ENCODE measurements around the gene ZNF763. TPM values are rescaled to one million over a fixed set of nuclear protein-coding genes. Genes with fewer than 3 reads are reported as not detected.
"Not testable (repeated sequence)": the region's sequence is repeated elsewhere in the genome, so short reads cannot be mapped to it uniquely, and the experiment has no call there.

The ZNF763 gene
- polyA plus RNA-seq, 12 donors, result 1.2 to 4.2 (median 2.2) TPM; not detected in 2

- DNase-seq, result no peak
Observed at GRCh38 chr19:11970174-11970573, 5.3 kb downstream of the ZNF763 start.

GRCh38 chr19:11971041-11971440 is 6.2 kb downstream of the ZNF763 start:
- DNase-seq, result no peak

DNA sequence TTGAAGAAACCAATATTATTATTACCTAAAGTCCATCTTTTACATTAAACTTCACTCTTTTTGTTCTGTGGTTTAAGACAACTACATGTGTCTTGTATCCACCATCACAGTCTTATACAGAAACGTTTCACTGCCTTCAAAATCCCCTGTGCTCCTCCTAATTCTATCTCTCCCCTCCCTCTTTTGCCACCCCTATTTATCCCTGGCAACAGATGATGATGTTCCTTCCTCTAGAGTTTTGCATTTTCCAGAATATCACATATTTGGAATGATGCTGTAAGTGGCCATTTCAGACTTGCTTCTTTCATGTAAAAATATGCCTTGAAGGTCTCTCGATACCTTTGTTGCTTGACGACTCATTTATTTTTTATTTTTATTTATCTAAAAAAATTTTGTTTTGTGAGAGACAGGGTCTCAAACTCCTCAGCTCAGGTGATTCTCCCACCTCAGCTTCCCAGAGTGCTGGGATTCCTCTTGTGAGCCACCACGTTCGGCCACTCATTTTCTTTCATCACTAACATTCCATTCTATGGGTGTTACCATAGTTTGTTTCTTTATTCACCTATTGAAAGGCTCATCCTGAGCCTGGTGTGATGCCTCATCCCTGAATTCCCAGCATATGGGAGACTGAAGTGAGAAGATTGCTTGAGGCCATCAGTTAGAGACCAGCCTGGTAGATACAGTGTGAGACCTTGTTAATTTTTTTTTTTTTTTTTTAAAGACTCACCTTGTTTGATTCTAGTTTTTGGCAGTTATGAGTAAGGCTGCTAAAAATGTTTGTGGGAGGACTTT is 8.4 kb downstream of the ZNF763 start:
- DNase-seq, result no peak

DNA sequence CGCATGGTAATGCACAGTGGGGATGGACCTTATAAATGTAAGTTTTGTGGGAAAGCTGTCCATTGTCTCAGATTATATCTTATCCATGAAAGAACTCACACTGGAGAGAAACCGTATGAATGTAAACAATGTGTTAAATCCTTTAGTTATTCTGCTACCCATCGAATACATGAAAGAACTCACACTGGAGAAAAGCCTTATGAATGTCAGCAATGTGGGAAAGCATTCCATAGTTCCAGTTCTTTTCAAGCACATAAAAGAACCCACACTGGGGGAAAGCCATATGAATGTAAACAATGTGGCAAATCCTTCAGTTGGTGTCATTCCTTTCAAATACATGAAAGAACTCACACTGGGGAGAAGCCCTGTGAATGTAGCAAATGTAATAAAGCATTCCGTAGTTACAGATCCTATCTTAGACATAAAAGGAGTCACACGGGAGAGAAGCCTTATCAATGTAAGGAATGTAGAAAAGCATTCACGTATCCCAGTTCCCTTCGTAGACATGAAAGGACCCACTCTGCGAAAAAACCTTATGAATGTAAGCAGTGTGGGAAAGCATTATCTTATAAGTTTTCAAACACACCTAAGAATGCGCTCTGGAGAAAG is 13.8 kb downstream of the ZNF763 start:
- DNase-seq, result no peak

GRCh38 chr19:11979527-11979926 is 14.7 kb downstream of the ZNF763 start:
- DNase-seq, result no peak

DNA sequence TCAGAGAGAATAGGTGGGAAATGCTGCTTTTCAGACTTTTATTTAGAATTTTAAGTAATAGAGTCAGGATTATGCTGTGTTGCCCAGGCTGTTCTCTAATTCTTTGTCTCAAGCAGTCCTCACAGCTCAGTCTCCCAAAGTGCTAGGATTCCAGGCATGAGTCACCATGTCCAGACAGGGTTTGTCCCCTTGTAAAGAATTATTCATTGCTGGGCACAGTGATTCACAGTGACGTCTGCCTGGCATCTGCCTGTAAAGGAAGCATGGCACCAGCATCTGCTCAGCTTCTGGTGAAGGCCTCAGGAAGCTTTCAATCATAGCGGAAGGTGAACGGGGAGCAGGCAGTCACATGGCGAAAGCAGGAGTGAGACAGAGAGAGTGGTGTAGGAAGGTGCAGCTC is 17.7 kb downstream of the ZNF763 start:
- DNase-seq, result no peak

DNA sequence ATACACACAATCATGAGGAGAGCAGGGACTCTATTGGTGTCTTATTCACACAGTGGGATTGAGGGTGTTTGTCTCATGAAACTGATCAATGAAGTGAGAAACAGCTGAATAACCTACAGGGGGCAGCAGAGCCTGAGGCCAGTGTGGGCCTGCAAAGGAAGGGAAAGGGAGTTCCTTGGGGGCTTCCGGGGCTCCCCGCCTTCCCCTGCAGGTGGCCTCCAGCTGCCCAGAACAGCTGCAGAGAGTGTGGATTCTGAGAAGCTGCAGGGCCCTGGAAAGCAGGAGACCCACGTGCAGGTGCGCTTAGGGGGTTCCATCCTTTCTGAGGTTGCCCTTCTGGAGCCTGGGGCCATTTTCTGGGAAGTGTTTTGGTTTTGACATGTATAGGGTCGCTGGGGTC is 20.1 kb downstream of the ZNF763 start:
- no peak for DNase-seq

DNA sequence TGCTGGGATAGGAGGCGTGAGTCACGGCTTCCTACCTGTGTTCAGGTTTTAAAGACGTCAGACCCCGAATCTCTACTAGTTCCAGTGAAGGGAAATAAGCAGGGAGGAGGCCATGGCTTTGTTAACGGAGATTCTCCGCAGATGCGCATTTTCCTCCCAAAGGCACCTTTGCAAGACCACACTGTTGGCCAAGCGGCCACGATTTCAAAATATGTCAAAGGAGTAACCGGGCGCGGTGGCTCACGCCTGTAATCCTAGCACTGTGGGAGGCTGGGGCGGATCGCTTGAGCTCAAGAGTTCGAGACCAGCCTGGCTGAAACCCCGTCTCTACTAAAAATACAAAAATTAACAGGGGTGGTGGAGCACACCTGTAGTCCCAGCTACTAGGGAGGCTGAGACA is 21.9 kb downstream of the ZNF763 start:
- DNase-seq, result no peak

GRCh38 chr19:11987405-11988281 is 22.8 kb downstream of the ZNF763 start:
- peak; percentile 90 for DNase-seq

GRCh38 chr19:11989112-11989456 is 24.2 kb downstream of the ZNF763 start:
- no peak for DNase-seq

DNA sequence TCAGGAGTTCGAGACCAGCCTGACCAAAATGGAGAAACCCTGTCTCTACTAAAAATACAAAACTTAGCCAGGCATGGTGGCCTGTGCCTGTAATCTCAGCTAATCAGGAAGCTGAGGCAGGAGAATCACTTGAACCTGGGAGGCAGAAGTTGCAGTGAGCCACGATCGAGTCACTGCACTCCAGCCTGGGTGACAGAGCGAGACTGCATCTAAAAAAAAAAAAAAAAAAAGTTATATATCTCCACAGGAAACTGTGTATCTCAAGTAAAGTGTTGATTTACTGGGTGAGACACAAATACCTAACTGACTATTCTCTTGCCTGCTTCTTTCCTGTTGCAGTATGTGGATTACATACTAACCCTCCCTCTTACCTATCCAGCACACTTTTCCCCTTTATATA is 27.1 kb downstream of the ZNF763 start:
- DNase-seq, result not testable (repeated sequence)

DNA sequence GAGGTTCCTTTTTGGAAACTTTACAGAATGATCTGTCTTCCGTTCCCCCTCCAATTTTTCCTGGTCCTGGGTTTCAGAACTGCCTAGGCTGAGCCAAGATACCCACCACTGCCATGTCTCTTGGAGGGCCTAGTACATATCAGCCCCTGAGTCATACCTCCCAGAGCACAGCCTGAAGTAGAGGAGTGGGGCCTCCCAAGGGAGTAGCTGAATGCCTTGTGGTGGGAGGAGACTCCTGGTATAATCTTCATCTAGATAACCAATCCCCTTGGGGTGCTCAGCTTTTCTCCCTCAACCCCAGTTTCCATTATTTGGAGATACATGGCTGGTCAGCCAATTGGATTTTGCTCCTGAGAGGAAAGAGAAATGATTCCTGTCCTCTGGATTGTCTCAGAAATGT is 30.3 kb downstream of the ZNF763 start:
- no peak for DNase-seq

DNA sequence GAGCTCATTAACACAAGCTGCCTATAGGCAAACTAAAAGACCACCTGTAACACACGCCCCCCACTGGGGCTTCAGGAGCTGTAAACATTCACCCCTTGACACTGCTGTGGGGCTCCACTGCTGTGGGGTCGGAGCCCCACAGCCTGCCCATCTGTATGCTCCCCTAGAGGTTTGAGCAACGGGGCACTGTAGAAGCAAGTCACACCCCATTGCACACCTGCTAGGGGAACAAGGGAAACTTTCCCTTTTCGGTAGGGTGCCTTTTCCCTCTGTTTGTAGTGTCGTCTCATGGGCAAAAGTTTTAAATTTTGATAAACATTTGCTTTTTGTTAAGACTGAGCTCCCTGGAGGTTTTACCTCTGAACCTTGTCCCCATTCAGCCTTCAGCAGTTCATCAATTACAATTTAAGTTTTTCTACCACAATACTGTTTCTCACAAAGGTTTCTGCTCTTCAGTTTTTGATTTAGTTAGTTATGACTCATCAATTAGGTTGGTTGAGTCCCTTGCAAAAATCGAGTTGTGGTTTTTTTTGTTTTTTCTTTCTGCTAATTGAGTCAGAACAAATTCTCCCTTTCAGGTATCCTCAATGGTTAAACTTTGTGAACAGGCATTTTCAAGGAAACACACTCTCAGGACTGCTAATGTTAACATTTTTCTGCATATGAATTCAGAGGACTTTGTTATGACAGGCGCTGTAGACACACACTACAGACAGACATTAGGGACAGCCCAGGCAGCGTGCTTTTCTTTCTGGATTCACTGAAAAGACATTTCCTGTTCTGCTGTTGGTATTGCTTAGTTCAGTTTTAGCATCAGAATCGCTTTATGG is 35.5 kb downstream of the ZNF763 start:
- no peak for DNase-seq

GRCh38 chr19:12015015-12015752 is 50.3 kb downstream of the ZNF763 start:
- no peak for DNase-seq

DNA sequence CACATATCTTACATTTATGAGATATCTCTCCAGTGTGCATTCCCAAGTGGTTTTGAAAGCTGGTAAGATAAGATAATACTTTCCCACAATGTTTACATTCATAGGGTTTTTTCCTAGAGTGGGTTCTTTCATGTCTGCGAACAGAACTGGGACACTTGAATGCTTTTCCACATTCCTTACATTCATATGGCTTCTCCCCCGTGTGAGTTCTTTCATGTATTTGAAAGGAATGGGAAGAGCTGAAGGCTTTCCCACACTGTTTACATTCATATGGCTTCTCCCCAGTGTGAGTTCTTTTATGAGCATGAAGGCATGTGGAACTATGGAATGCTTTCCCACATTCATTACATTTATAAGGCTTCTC is 50.9 kb downstream of the ZNF763 start:
- no peak for DNase-seq

Other genes starting within 250 kb of the ZNF763 start
- gene ZNF823, start 226.1 kb upstream of the ZNF763 start, polyA plus RNA-seq (ENCODE audit: insufficient read length in 12 of 12), result 1 to 10 TPM in 10 of 12 donors, not detected in 2; 3.7 to 8.0 (median 5.4) TPM
- 10 to 100 TPM in 3 of 12 donors, 1 to 10 TPM in 8, not detected in 1; 2.3 to 13.1 (median 7.6) TPM for gene ZNF441, start 198.0 kb upstream of the ZNF763 start, polyA plus RNA-seq (ENCODE audit: insufficient read length in 12 of 12)
- gene ZNF491, start 166.5 kb upstream of the ZNF763 start, polyA plus RNA-seq (ENCODE audit: insufficient read length in 12 of 12), result 1 to 10 TPM in 10 of 12 donors, not detected in 2; 2.6 to 6.1 (median 4.0) TPM
- 10 to 100 TPM in 2 of 12 donors, 1 to 10 TPM in 9, not detected in 1; 3.8 to 14.2 (median 6.1) TPM for gene ZNF440, start 150.8 kb upstream of the ZNF763 start, polyA plus RNA-seq (ENCODE audit: insufficient read length in 12 of 12)
- 10 to 100 TPM in 1 of 12 donors, 1 to 10 TPM in 10, not detected in 1; 2.9 to 11.7 (median 5.5) TPM for gene ZNF439, start 116.3 kb upstream of the ZNF763 start, polyA plus RNA-seq (ENCODE audit: insufficient read length in 12 of 12)
- gene ZNF69, start 77.3 kb upstream of the ZNF763 start, polyA plus RNA-seq (ENCODE audit: insufficient read length in 12 of 12), result 10 to 100 TPM in 1 of 12 donors, 1 to 10 TPM in 10, not detected in 1; 2.8 to 10.5 (median 3.9) TPM
- 10 to 100 TPM in 4 of 12 donors, 1 to 10 TPM in 7, not detected in 1; 4.3 to 14.4 (median 8.1) TPM for gene ZNF700, start 39.9 kb upstream of the ZNF763 start, polyA plus RNA-seq (ENCODE audit: insufficient read length in 12 of 12)
- 1 to 10 TPM in 10 of 12 donors, not detected in 2; 2.9 to 7.7 (median 4.8) TPM for gene ZNF433, start 70.6 kb downstream of the ZNF763 start, polyA plus RNA-seq (ENCODE audit: insufficient read length in 12 of 12)
- gene ZNF878, start 87.9 kb downstream of the ZNF763 start, polyA plus RNA-seq (ENCODE audit: insufficient read length in 12 of 12), result under 1 TPM in 10 of 12 donors, not detected in 2; 0.18 to 0.92 (median 0.52) TPM
- gene ZNF844, start 99.7 kb downstream of the ZNF763 start, polyA plus RNA-seq (ENCODE audit: insufficient read length in 12 of 12), result 10 to 100 TPM in 9 of 12 donors, 1 to 10 TPM in 3; 8.4 to 62.7 (median 11.7) TPM
- gene ZNF20, start 175.3 kb downstream of the ZNF763 start, polyA plus RNA-seq (ENCODE audit: insufficient read length in 12 of 12), result 1 to 10 TPM in 9 of 12 donors, under 1 TPM in 1, not detected in 2; 0.96 to 2.7 (median 1.9) TPM
- gene ZNF625, start 191.7 kb downstream of the ZNF763 start, polyA plus RNA-seq (ENCODE audit: insufficient read length in 12 of 12), result 1 to 10 TPM in 10 of 12 donors, not detected in 2; 3.9 to 7.5 (median 6.0) TPM
- 10 to 100 TPM in 2 of 12 donors, 1 to 10 TPM in 9, not detected in 1; 6.0 to 10.9 (median 8.6) TPM for gene ZNF136, start 198.1 kb downstream of the ZNF763 start, polyA plus RNA-seq (ENCODE audit: insufficient read length in 12 of 12)

Measured in muscle of arm (tissue), 12 donors.